ENCODE data around the gene RAD23A. TPM values are rescaled to one million over a fixed set of nuclear protein-coding genes. Genes with fewer than 3 reads are reported as not detected.
"Not testable (repeated sequence)": the region's sequence is repeated elsewhere in the genome, so short reads cannot be mapped to it uniquely, and the experiment has no call there.

The RAD23A gene
- total RNA-seq, 1 experiment from 2014 or later, result 164 TPM

- H3K36me3 ChIP-seq, result peaks cover 59% of the 10 kb centered on the region
- H3K9me3 ChIP-seq (replicated peaks), result no peaks in the 10 kb centered on the region
- H3K27ac ChIP-seq, result no peak overlapping the region
- no peaks in the 10 kb centered on the region for H3K27me3 ChIP-seq (replicated peaks)
- H3K4me1 ChIP-seq (replicated peaks), result peaks cover 15% of the 10 kb centered on the region
- peak overlapping the region; percentile 96 for H3K4me3 ChIP-seq
- DNase-seq (ENCODE audit: low read depth in 1 of 2, low spot score in 2 of 2), result no peak
These were observed 10.3 kb downstream of the RAD23A start for GRCh38 chr19:12955996-12956395.

GRCh38 chr19:12956446-12957388 is 11.1 kb downstream of the RAD23A start, which contains the start of gene GADD45GIP1:
Gene GADD45GIP1 (minus strand): TSS chr19:12957223. CDS start chr19:12957212, 11 bp downstream.
- no peaks in the 10 kb centered on the region for H3K9me3 ChIP-seq (replicated peaks)
- peak within 1 kb of the TSS; percentile 78 for H3K27ac ChIP-seq
- peak; percentile 81 to 85 for DNase-seq (ENCODE audit: low read depth in 1 of 2, low spot score in 2 of 2)
- peaks cover 15% of the 10 kb centered on the region for H3K4me1 ChIP-seq (replicated peaks)
- H3K4me3 ChIP-seq, result peak within 1 kb of the TSS; percentile 96
- H3K27me3 ChIP-seq (replicated peaks), result no peaks in the 10 kb centered on the region
- peaks cover 52% of the 10 kb centered on the region for H3K36me3 ChIP-seq

- H3K27me3 ChIP-seq (replicated peaks); DNase-seq (ENCODE audit: low read depth in 1 of 2, low spot score in 2 of 2); H3K9me3 ChIP-seq (replicated peaks): not testable (repeated sequence)
- Histone ChIP-seq H3K4me3 (peak overlapping the region; percentile 96), H3K4me1 (replicated peaks) (peaks cover 13% of the 10 kb centered on the region), H3K27ac (peak overlapping the region; percentile 78; the same call in 1 of the 2 replicates), H3K36me3 (peaks cover 45% of the 10 kb centered on the region)
These were observed 11.8 kb downstream of the RAD23A start for GRCh38 chr19:12957389-12957952.

- Histone ChIP-seq H3K36me3 (peaks cover 24% of the 10 kb centered on the region), H3K27ac (no peak overlapping the region), H3K4me1 (replicated peaks) (peaks cover 10% of the 10 kb centered on the region), H3K27me3 (replicated peaks) (no peaks in the 10 kb centered on the region), H3K9me3 (replicated peaks) (no peaks in the 10 kb centered on the region), H3K4me3 (no peak overlapping the region)
- no peak for DNase-seq (ENCODE audit: low read depth in 1 of 2, low spot score in 2 of 2)
These were observed 13.8 kb downstream of the RAD23A start for GRCh38 chr19:12959481-12959880.

- Histone ChIP-seq H3K27ac (no peak overlapping the region), H3K36me3 (no peaks in the 10 kb centered on the region), H3K9me3 (replicated peaks) (no peaks in the 10 kb centered on the region), H3K4me1 (replicated peaks) (peaks cover 7% of the 10 kb centered on the region), H3K27me3 (replicated peaks) (no peaks in the 10 kb centered on the region), H3K4me3 (peak overlapping the region; percentile 24)
- peak; percentile 82 to 87 for DNase-seq (ENCODE audit: low read depth in 1 of 2, low spot score in 2 of 2)
These were observed 19.6 kb downstream of the RAD23A start for GRCh38 chr19:12965017-12965811.

- Histone ChIP-seq H3K4me1 (replicated peaks) (peaks cover 7% of the 10 kb centered on the region), H3K9me3 (replicated peaks) (no peaks in the 10 kb centered on the region), H3K27ac (no peak overlapping the region), H3K4me3 (no peak overlapping the region), H3K36me3 (no peaks in the 10 kb centered on the region), H3K27me3 (replicated peaks) (no peaks in the 10 kb centered on the region)
- DNase-seq (ENCODE audit: low read depth in 1 of 2, low spot score in 2 of 2), result no peak
These were observed 20.1 kb downstream of the RAD23A start for GRCh38 chr19:12965812-12966135.

- DNase-seq (ENCODE audit: low read depth in 1 of 2, low spot score in 2 of 2), result no peak
- H3K27me3 ChIP-seq (replicated peaks), result no peaks in the 10 kb centered on the region
- no peaks in the 10 kb centered on the region for H3K9me3 ChIP-seq (replicated peaks)
- no peak overlapping the region for H3K27ac ChIP-seq
- peaks cover 7% of the 10 kb centered on the region for H3K4me1 ChIP-seq (replicated peaks)
- no peaks in the 10 kb centered on the region for H3K36me3 ChIP-seq
- H3K4me3 ChIP-seq, result no peak overlapping the region
These were observed 22.2 kb downstream of the RAD23A start for GRCh38 chr19:12967907-12968306.

- Histone ChIP-seq H3K36me3 (no peaks in the 10 kb centered on the region), H3K4me1 (replicated peaks) (peaks cover 7% of the 10 kb centered on the region), H3K9me3 (replicated peaks) (no peaks in the 10 kb centered on the region), H3K27ac (no peak within 1 kb of the TSS), H3K4me3 (no peak within 1 kb of the TSS), H3K27me3 (replicated peaks) (no peaks in the 10 kb centered on the region)
- DNase-seq (ENCODE audit: low read depth in 1 of 2, low spot score in 2 of 2), result no peak
These were observed 23.8 kb downstream of the RAD23A start, which contains the start of gene DAND5 for GRCh38 chr19:12969292-12969988. Gene DAND5 (plus strand): TSS chr19:12969576. CDS start chr19:12969661, 85 bp downstream.

- no peak for DNase-seq (ENCODE audit: low read depth in 1 of 2, low spot score in 2 of 2)
- Histone ChIP-seq H3K27me3 (replicated peaks) (no peaks in the 10 kb centered on the region), H3K36me3 (no peaks in the 10 kb centered on the region), H3K27ac (no peak overlapping the region), H3K4me3 (no peak overlapping the region), H3K9me3 (replicated peaks) (no peaks in the 10 kb centered on the region), H3K4me1 (replicated peaks) (peaks cover 4% of the 10 kb centered on the region)
These were observed 24.6 kb downstream of the RAD23A start for GRCh38 chr19:12970070-12970820.

- no peak overlapping the region for H3K4me3 ChIP-seq
- H3K27ac ChIP-seq, result no peak overlapping the region
- H3K36me3 ChIP-seq, result no peaks in the 10 kb centered on the region
- no peaks in the 10 kb centered on the region for H3K27me3 ChIP-seq (replicated peaks)
- H3K4me1 ChIP-seq (replicated peaks), result no peaks in the 10 kb centered on the region
- no peak for DNase-seq (ENCODE audit: low read depth in 1 of 2, low spot score in 2 of 2)
- H3K9me3 ChIP-seq (replicated peaks), result no peaks in the 10 kb centered on the region
These were observed 27.6 kb downstream of the RAD23A start for GRCh38 chr19:12973236-12973635.

- no peak for DNase-seq (ENCODE audit: low read depth in 1 of 2, low spot score in 2 of 2)
- no peak overlapping the region for H3K4me3 ChIP-seq
- no peaks in the 10 kb centered on the region for H3K9me3 ChIP-seq (replicated peaks)
- no peaks in the 10 kb centered on the region for H3K27me3 ChIP-seq (replicated peaks)
- no peaks in the 10 kb centered on the region for H3K4me1 ChIP-seq (replicated peaks)
- H3K36me3 ChIP-seq, result no peaks in the 10 kb centered on the region
- H3K27ac ChIP-seq, result no peak overlapping the region
These were observed 28.9 kb downstream of the RAD23A start for GRCh38 chr19:12974301-12975220.

- no peak overlapping the region for H3K27ac ChIP-seq
- H3K27me3 ChIP-seq (replicated peaks), result no peaks in the 10 kb centered on the region
- H3K36me3 ChIP-seq, result no peaks in the 10 kb centered on the region
- no peaks in the 10 kb centered on the region for H3K9me3 ChIP-seq (replicated peaks)
- H3K4me3 ChIP-seq, result no peak overlapping the region
- DNase-seq (ENCODE audit: low read depth in 1 of 2, low spot score in 2 of 2), result no peak
- no peaks in the 10 kb centered on the region for H3K4me1 ChIP-seq (replicated peaks)
These were observed 29.6 kb downstream of the RAD23A start for GRCh38 chr19:12975221-12975741.

Measured in SJSA1 (cell line).